ENCODE results near the gene TMEM139. TPM values are rescaled to one million over a fixed set of nuclear protein-coding genes. Genes with fewer than 3 reads are reported as not detected.

TMEM139 gene
- total RNA-seq, 1 experiment from 2014 or later, result 2.0 TPM

DNA sequence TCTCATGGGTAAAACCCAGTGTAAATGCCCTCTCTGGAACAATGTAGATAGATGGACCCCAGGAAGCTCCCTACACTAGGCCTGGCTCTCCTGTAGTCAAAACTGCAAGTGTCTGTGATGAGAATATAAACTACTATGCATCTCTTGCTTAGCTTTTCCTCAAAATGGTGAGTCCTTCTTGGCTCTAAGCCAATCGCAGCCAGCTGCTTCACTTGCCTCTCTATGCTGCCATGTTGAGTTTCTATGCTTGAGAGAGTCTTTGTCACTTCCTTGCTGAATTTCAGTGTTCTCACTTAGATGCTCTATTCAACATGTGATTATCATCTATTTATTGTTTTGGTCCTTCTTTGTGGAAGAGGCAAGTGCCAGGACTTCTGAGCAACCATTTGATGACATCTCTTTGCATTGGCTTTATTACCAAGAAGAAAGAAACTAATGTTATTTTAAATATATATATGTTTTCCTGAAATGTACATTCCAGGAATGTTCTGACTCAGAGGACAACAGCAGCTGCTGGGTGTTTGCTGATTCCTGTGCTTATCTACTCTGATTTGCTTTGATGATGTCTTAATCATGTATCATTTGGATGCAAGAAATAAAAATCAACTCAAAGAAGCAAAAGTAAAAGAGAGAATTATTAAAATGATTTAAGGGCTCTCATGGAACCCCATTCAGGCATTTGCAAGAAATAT, 46.3 kb upstream of the TMEM139 start:
- TF ChIP-seq, protein P1, sequence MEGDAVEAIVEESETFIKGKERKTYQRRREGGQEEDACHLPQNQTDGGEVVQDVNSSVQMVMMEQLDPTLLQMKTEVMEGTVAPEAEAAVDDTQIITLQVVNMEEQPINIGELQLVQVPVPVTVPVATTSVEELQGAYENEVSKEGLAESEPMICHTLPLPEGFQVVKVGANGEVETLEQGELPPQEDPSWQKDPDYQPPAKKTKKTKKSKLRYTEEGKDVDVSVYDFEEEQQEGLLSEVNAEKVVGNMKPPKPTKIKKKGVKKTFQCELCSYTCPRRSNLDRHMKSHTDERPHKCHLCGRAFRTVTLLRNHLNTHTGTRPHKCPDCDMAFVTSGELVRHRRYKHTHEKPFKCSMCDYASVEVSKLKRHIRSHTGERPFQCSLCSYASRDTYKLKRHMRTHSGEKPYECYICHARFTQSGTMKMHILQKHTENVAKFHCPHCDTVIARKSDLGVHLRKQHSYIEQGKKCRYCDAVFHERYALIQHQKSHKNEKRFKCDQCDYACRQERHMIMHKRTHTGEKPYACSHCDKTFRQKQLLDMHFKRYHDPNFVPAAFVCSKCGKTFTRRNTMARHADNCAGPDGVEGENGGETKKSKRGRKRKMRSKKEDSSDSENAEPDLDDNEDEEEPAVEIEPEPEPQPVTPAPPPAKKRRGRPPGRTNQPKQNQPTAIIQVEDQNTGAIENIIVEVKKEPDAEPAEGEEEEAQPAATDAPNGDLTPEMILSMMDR (IDR thresholded peaks at IDR 0.05), result no peak
- TF ChIP-seq SIN3A (IDR thresholded peaks at IDR 0.05; ENCODE audit: borderline replicate concordance, insufficient read depth, low read depth, low read length) (no peak), TCF7L2 (IDR thresholded peaks at IDR 0.05; ENCODE audit: low read depth, low read length) (no peak), POLR2AphosphoS5 (IDR thresholded peaks at IDR 0.05; ENCODE audit: low read depth, low read length) (no peak)
- TF ChIP-seq, protein P2, sequence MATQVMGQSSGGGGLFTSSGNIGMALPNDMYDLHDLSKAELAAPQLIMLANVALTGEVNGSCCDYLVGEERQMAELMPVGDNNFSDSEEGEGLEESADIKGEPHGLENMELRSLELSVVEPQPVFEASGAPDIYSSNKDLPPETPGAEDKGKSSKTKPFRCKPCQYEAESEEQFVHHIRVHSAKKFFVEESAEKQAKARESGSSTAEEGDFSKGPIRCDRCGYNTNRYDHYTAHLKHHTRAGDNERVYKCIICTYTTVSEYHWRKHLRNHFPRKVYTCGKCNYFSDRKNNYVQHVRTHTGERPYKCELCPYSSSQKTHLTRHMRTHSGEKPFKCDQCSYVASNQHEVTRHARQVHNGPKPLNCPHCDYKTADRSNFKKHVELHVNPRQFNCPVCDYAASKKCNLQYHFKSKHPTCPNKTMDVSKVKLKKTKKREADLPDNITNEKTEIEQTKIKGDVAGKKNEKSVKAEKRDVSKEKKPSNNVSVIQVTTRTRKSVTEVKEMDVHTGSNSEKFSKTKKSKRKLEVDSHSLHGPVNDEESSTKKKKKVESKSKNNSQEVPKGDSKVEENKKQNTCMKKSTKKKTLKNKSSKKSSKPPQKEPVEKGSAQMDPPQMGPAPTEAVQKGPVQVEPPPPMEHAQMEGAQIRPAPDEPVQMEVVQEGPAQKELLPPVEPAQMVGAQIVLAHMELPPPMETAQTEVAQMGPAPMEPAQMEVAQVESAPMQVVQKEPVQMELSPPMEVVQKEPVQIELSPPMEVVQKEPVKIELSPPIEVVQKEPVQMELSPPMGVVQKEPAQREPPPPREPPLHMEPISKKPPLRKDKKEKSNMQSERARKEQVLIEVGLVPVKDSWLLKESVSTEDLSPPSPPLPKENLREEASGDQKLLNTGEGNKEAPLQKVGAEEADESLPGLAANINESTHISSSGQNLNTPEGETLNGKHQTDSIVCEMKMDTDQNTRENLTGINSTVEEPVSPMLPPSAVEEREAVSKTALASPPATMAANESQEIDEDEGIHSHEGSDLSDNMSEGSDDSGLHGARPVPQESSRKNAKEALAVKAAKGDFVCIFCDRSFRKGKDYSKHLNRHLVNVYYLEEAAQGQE (IDR thresholded peaks at IDR 0.05; ENCODE audit: insufficient read depth in 1 of 2, low read depth in 2 of 2, low read length in 1 of 2), result no peak
- no TSS peak for BruUV-seq (replicated peaks)
- intact Hi-C loops (cut with micrococcal nuclease; ENCODE audit: unreplicated experiment) (no loop called here), in situ Hi-C loops (cut with HindIII; ENCODE audit: low pct_unique_long_range_greater_than_20kb, low sequenced_read_pairs) (no loop called here)
- Histone ChIP-seq H3K36me3 (ENCODE audit: control insufficient read depth, insufficient read depth, low read length) (no peaks in the 10 kb centered on the region), H3K27ac (ENCODE audit: low read length) (no peak overlapping the region), H3K4me1 (ENCODE audit: control insufficient read depth, insufficient read depth, low read length) (no peaks in the 10 kb centered on the region), H3K27me3 (ENCODE audit: control insufficient read depth, insufficient read depth, low read length) (peaks cover 6% of the 10 kb centered on the region; the same call in 1 of the 2 replicates), H3K9me3 (ENCODE audit: control insufficient read depth, insufficient read depth, low read depth, low read length) (no peaks in the 10 kb centered on the region), H3K4me3 (ENCODE audit: low read depth in 2 of 2, low read length in 2 of 2) (no peak overlapping the region)
- no peak for ATAC-seq
- DNase-seq (ENCODE audit: low read depth, low spot score), result no peak
- ChIA-PET CTCF (no interaction called here), POLR2A (no interaction called here)

DNA sequence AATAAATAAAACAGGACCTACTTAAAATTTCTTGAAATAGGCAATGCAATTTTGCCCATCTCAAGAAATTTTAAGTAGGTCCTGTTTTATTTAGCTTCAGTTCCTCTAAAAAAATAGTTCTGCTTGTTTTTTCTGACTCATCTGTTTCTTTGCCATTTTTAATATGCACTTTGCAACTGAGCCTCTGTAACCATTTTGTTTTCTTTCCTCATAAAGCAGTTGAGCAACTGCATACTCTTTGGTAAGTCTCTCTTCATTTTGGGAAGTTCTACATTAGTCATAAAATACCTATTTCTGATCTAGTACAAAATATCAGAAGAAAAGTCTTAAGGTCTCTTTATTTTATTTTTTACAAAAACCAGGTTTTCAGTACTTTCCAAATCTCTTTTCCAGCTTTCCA, 44.9 kb upstream of the TMEM139 start:
- H3K9me3 ChIP-seq (ENCODE audit: control insufficient read depth, insufficient read depth, low read depth, low read length), result no peaks in the 10 kb centered on the region
- no TSS peak for BruUV-seq (replicated peaks)
- POLR2A ChIA-PET, result no interaction called here
- H3K27ac ChIP-seq (ENCODE audit: low read length), result no peak overlapping the region
- TF ChIP-seq, protein P1 (IDR thresholded peaks at IDR 0.05), result no peak
- TF ChIP-seq, protein P2 (IDR thresholded peaks at IDR 0.05; ENCODE audit: insufficient read depth in 1 of 2, low read depth in 2 of 2, low read length in 1 of 2), result no peak
- no peak for TF ChIP-seq TCF7L2 (IDR thresholded peaks at IDR 0.05; ENCODE audit: low read depth, low read length)
- TF ChIP-seq POLR2AphosphoS5 (IDR thresholded peaks at IDR 0.05; ENCODE audit: low read depth, low read length), result no peak
- no peak for TF ChIP-seq SIN3A (IDR thresholded peaks at IDR 0.05; ENCODE audit: borderline replicate concordance, insufficient read depth, low read depth, low read length)
- in situ Hi-C loops (cut with HindIII; ENCODE audit: low pct_unique_long_range_greater_than_20kb, low sequenced_read_pairs), result no loop called here
- no peaks in the 10 kb centered on the region for H3K4me1 ChIP-seq (ENCODE audit: control insufficient read depth, insufficient read depth, low read length)
- CTCF ChIA-PET, result interaction anchor here (0.6 to 1.4 kb wide), 8 partner anchors 8 to 910 kb away, joined by 3 to 11 read pairs (median 3); partner anchors contain the start of gene GSTK1
- intact Hi-C loops (cut with micrococcal nuclease; ENCODE audit: unreplicated experiment), result loop anchor here (1.0 to 2.0 kb wide), 2 partner anchors 65 to 176 kb away; no protein-coding TSS in a partner anchor
- no peak overlapping the region for H3K4me3 ChIP-seq (ENCODE audit: low read depth in 2 of 2, low read length in 2 of 2)
- DNase-seq (ENCODE audit: low read depth, low spot score) (no peak), ATAC-seq (no peak)
- H3K27me3 ChIP-seq (ENCODE audit: control insufficient read depth, insufficient read depth, low read length), result peaks cover 6% of the 10 kb centered on the region; the same call in 1 of the 2 replicates
- no peaks in the 10 kb centered on the region for H3K36me3 ChIP-seq (ENCODE audit: control insufficient read depth, insufficient read depth, low read length)
